ENCODE data around the gene STXBP1.

DNA sequence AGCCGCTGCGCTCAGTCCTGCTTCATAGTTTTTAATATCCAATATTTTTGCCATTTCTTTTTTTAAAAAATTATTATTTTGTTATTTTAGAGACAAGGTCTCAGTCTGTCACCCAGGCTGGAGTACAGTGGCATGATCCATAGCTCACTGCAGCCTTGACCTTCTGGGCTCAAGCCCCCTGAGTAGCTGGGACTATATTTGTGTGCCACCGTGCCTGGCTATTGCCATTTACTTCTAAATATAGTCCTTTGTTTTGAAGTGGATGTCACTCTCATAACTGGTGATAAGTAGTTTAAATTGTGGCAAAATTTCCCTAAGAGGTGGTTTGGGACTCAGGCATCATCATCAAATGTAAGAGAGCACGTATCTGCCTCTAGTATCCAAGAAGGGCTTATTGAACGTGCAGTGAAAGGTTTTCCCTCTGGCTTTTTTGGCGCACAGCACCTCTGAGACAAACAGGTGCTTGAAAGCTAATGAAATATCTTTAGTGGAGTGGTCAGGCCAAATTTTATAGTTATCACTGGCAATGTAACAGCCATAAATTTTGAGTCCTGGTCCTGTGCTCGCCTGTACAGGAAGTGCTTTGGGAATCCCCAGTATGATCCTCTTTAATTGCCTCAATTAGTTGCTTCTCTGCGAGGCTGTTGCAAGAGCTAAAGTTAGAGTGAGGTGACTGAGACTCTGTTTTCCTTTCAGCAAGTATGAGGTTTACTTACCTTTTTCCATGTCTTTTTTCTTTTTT is 14.8 kb downstream of the STXBP1 start:
- TF ChIP-seq POLR2AphosphoS5 (IDR thresholded peaks at IDR 0.05; ENCODE audit: low read depth, low read length), result no peak
- TF ChIP-seq, protein P1, sequence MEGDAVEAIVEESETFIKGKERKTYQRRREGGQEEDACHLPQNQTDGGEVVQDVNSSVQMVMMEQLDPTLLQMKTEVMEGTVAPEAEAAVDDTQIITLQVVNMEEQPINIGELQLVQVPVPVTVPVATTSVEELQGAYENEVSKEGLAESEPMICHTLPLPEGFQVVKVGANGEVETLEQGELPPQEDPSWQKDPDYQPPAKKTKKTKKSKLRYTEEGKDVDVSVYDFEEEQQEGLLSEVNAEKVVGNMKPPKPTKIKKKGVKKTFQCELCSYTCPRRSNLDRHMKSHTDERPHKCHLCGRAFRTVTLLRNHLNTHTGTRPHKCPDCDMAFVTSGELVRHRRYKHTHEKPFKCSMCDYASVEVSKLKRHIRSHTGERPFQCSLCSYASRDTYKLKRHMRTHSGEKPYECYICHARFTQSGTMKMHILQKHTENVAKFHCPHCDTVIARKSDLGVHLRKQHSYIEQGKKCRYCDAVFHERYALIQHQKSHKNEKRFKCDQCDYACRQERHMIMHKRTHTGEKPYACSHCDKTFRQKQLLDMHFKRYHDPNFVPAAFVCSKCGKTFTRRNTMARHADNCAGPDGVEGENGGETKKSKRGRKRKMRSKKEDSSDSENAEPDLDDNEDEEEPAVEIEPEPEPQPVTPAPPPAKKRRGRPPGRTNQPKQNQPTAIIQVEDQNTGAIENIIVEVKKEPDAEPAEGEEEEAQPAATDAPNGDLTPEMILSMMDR (IDR thresholded peaks at IDR 0.05; ENCODE audit: control extremely low read depth in 1 of 3, insufficient read depth in 1 of 3, low read depth in 1 of 3, low read length in 3 of 3), result no peak
- TF ChIP-seq EP300 (IDR thresholded peaks at IDR 0.05; ENCODE audit: borderline replicate concordance in 1 of 2, low read depth in 2 of 2, low read length in 2 of 2), result no peak
- TF ChIP-seq EGR1 (IDR thresholded peaks at IDR 0.05; ENCODE audit: borderline replicate concordance, low read depth, low read length), result no peak
- no peak for TF ChIP-seq RFX5 (IDR thresholded peaks at IDR 0.05; ENCODE audit: borderline replicate concordance, low read depth, low read length)
- TF ChIP-seq, protein P2, sequence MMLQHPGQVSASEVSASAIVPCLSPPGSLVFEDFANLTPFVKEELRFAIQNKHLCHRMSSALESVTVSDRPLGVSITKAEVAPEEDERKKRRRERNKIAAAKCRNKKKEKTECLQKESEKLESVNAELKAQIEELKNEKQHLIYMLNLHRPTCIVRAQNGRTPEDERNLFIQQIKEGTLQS (IDR thresholded peaks at IDR 0.05; ENCODE audit: insufficient read depth, low read depth, low read length), result no peak
- no peak for TF ChIP-seq POLR2A (IDR thresholded peaks at IDR 0.05; ENCODE audit: control extremely low read depth in 1 of 2, low read depth in 2 of 2, low read length in 2 of 2)
